ENCODE data around the gene SIGLEC7.

The SIGLEC7 gene

GRCh38 chr19:51141181-51141580 lies 920 bp upstream of the SIGLEC7 start:
- no peak for TF ChIP-seq TAF1 (IDR thresholded peaks at IDR 0.05; ENCODE audit: low read depth)
- no peak for TF ChIP-seq TEAD4 (IDR thresholded peaks at IDR 0.05)
- TF ChIP-seq CREB1 (IDR thresholded peaks at IDR 0.05; ENCODE audit: low read depth): no peak
- TF ChIP-seq REST (IDR thresholded peaks at IDR 0.05; ENCODE audit: low read depth): no peak
- no peak for TF ChIP-seq EP300 (IDR thresholded peaks at IDR 0.05; ENCODE audit: borderline replicate concordance)
- TF ChIP-seq EGR1 (IDR thresholded peaks at IDR 0.05): no peak
- no peak for TF ChIP-seq YY1 (IDR thresholded peaks at IDR 0.05; ENCODE audit: low read depth)
- no peak for TF ChIP-seq FOXM1 (IDR thresholded peaks at IDR 0.05; ENCODE audit: borderline replicate concordance, low read depth)
- TF ChIP-seq CEBPB (IDR thresholded peaks at IDR 0.05): no peak
- no peak for TF ChIP-seq MAX (IDR thresholded peaks at IDR 0.05)

- TF ChIP-seq EP300 (IDR thresholded peaks at IDR 0.05; ENCODE audit: borderline replicate concordance): no peak
- no peak for TF ChIP-seq CEBPB (IDR thresholded peaks at IDR 0.05)
- TF ChIP-seq RAD21 (IDR thresholded peaks at IDR 0.05; ENCODE audit: low read depth): no peak
- no peak for TF ChIP-seq NFIC (IDR thresholded peaks at IDR 0.05)
- no peak for TF ChIP-seq TAF1 (IDR thresholded peaks at IDR 0.05; ENCODE audit: low read depth)
- TF ChIP-seq MAX (IDR thresholded peaks at IDR 0.05): no peak
- no peak for TF ChIP-seq EGR1 (IDR thresholded peaks at IDR 0.05)
- no peak for TF ChIP-seq YY1 (IDR thresholded peaks at IDR 0.05; ENCODE audit: low read depth)
- no peak for TF ChIP-seq TCF12 (IDR thresholded peaks at IDR 0.05; ENCODE audit: low read depth)
- TF ChIP-seq TEAD4 (IDR thresholded peaks at IDR 0.05): no peak
- no peak for TF ChIP-seq FOXM1 (IDR thresholded peaks at IDR 0.05; ENCODE audit: borderline replicate concordance, low read depth)
- TF ChIP-seq CREB1 (IDR thresholded peaks at IDR 0.05; ENCODE audit: low read depth): no peak
- TF ChIP-seq USF1 (IDR thresholded peaks at IDR 0.05): no peak
- no peak for TF ChIP-seq REST (IDR thresholded peaks at IDR 0.05; ENCODE audit: low read depth)
- no peak for TF ChIP-seq ZBTB7A (IDR thresholded peaks at IDR 0.05; ENCODE audit: low read depth)
These were observed 1.4 kb downstream of the SIGLEC7 start for GRCh38 chr19:51143486-51143885.

- TF ChIP-seq FOXM1 (IDR thresholded peaks at IDR 0.05; ENCODE audit: borderline replicate concordance, low read depth) (no peak), TEAD4 (IDR thresholded peaks at IDR 0.05) (no peak), EP300 (IDR thresholded peaks at IDR 0.05; ENCODE audit: borderline replicate concordance) (no peak), TAF1 (IDR thresholded peaks at IDR 0.05; ENCODE audit: low read depth) (no peak), EGR1 (IDR thresholded peaks at IDR 0.05) (no peak), CEBPB (IDR thresholded peaks at IDR 0.05) (no peak), REST (IDR thresholded peaks at IDR 0.05; ENCODE audit: low read depth) (no peak), NFIC (IDR thresholded peaks at IDR 0.05) (no peak), TCF12 (IDR thresholded peaks at IDR 0.05; ENCODE audit: low read depth) (no peak), MAX (IDR thresholded peaks at IDR 0.05) (no peak), YY1 (IDR thresholded peaks at IDR 0.05; ENCODE audit: low read depth) (no peak), USF1 (IDR thresholded peaks at IDR 0.05) (no peak), RAD21 (IDR thresholded peaks at IDR 0.05; ENCODE audit: low read depth) (no peak), ZBTB7A (IDR thresholded peaks at IDR 0.05; ENCODE audit: low read depth) (no peak), CREB1 (IDR thresholded peaks at IDR 0.05; ENCODE audit: low read depth) (no peak)
These were observed 2.5 kb downstream of the SIGLEC7 start for GRCh38 chr19:51144482-51145045.

GRCh38 chr19:51145916-51146493 lies 3.9 kb downstream of the SIGLEC7 start:
- TF ChIP-seq NFIC (IDR thresholded peaks at IDR 0.05): no peak

Data from Ishikawa (cell line).